ENCODE data around the gene LYPD5.

LYPD5 gene

GRCh38 chr19:43751466-43752220 lies 50.6 kb downstream of the LYPD5 start:
- DNase-seq (ENCODE audit: low read depth), result no peak

- DNase-seq (ENCODE audit: low read depth), result no peak
Measured at GRCh38 chr19:43749898-43750297, 52.3 kb downstream of the LYPD5 start.

GRCh38 chr19:43749152-43749551 lies 53.1 kb downstream of the LYPD5 start:
- DNase-seq (ENCODE audit: low read depth), result no peak

- no peak for DNase-seq (ENCODE audit: low read depth)
Measured at GRCh38 chr19:43748685-43749084, 53.6 kb downstream of the LYPD5 start.

- DNase-seq (ENCODE audit: low read depth), result no peak
Measured at GRCh38 chr19:43748205-43748594, 54.0 kb downstream of the LYPD5 start.

GRCh38 chr19:43747557-43748204 lies 54.6 kb downstream of the LYPD5 start:
- no peak for DNase-seq (ENCODE audit: low read depth)

All from activated T-cell treated with anti-CD3 and anti-CD28 coated beads for 48 hours (primary cell).